ENCODE results near the gene C1QTNF2. TPM values are rescaled to one million over a fixed set of nuclear protein-coding genes. Genes with fewer than 3 reads are reported as not detected.

Gene C1QTNF2
- total RNA-seq, 4 donors from 2014 or later, result 0.09 to 0.65 TPM; not detected in 2

- Histone ChIP-seq H3K27me3 (no peaks in the 10 kb centered on the region), H3K36me3 (no peaks in the 10 kb centered on the region), H3K27ac (peak overlapping the region; percentile 64 to 84 (median 72)), H3K9me3 (no peaks in the 10 kb centered on the region), H3K4me3 (peak overlapping the region in 3 of 4 donors; percentile 11 to 15 (median 11)), H3K4me1 (peaks cover 24 to 30% of the 10 kb centered on the region in 2 donors)
- TF ChIP-seq CTCF (IDR thresholded peaks at IDR 0.05 in 4 of 5, conservative IDR thresholded peaks at IDR 0.05 in 1 of 5) (no peak), POLR2A (IDR thresholded peaks at IDR 0.05) (no peak)
- DNase-seq, result peak; percentile 69 to 90
- peak; percentile 96 to 97 for ATAC-seq
- intact Hi-C loops (cut with DNase I; ENCODE audit: low total_unique reads) (loop anchor here (5.0 kb wide), 2 partner anchors 44 to 236 kb away; partner anchors contain the start of gene PWWP2A), in situ Hi-C loops (cut with MboI; ENCODE audit: low sequenced_read_pairs in 4 of 4) (no loop called here)
These were observed 17.0 kb downstream of the C1QTNF2 start for GRCh38 chr5:160353379-160353778.

- Histone ChIP-seq H3K36me3 (no peaks in the 10 kb centered on the region), H3K4me3 (no peak overlapping the region), H3K27me3 (no peaks in the 10 kb centered on the region), H3K27ac (no peak overlapping the region), H3K4me1 (peaks cover 13 to 19% of the 10 kb centered on the region in 2 donors), H3K9me3 (no peaks in the 10 kb centered on the region)
- intact Hi-C loops (cut with DNase I; ENCODE audit: low total_unique reads) (loop anchor here (5.0 kb wide), 2 partner anchors 45 to 235 kb away; partner anchors contain the start of gene PWWP2A), in situ Hi-C loops (cut with MboI; ENCODE audit: low sequenced_read_pairs in 4 of 4) (no loop called here)
- ATAC-seq, result no peak
- no peak for TF ChIP-seq POLR2A (IDR thresholded peaks at IDR 0.05)
- no peak for TF ChIP-seq CTCF (IDR thresholded peaks at IDR 0.05 in 4 of 5, conservative IDR thresholded peaks at IDR 0.05 in 1 of 5)
- DNase-seq, result no peak
These were observed 18.1 kb downstream of the C1QTNF2 start for GRCh38 chr5:160352308-160352707.

- H3K27me3 ChIP-seq, result no peaks in the 10 kb centered on the region
- H3K27ac ChIP-seq, result no peak overlapping the region
- in situ Hi-C loops (cut with MboI; ENCODE audit: low sequenced_read_pairs in 4 of 4) (loop anchor here (5.0 to 10.0 kb wide), 3 partner anchors 148 to 328 kb away; no protein-coding TSS in a partner anchor), intact Hi-C loops (cut with DNase I; ENCODE audit: low total_unique reads) (loop anchor here (5.0 kb wide), 2 partner anchors 47 to 233 kb away; partner anchors contain the start of gene PWWP2A)
- H3K36me3 ChIP-seq, result no peaks in the 10 kb centered on the region
- H3K4me3 ChIP-seq, result no peak overlapping the region
- no peaks in the 10 kb centered on the region for H3K9me3 ChIP-seq
- DNase-seq (no peak), ATAC-seq (no peak)
- peaks cover 4 to 12% of the 10 kb centered on the region in 2 donors for H3K4me1 ChIP-seq
- TF ChIP-seq CTCF (IDR thresholded peaks at IDR 0.05 in 4 of 5, conservative IDR thresholded peaks at IDR 0.05 in 1 of 5) (no peak), POLR2A (IDR thresholded peaks at IDR 0.05) (no peak)
These were observed 20.5 kb downstream of the C1QTNF2 start for GRCh38 chr5:160349935-160350303.

- DNase-seq, result no peak
- peaks cover 4 to 12% of the 10 kb centered on the region in 2 donors for H3K4me1 ChIP-seq
- no peaks in the 10 kb centered on the region for H3K36me3 ChIP-seq
- no peak overlapping the region for H3K4me3 ChIP-seq
- TF ChIP-seq CTCF (IDR thresholded peaks at IDR 0.05 in 4 of 5, conservative IDR thresholded peaks at IDR 0.05 in 1 of 5) (no peak), POLR2A (IDR thresholded peaks at IDR 0.05) (no peak)
- no peak overlapping the region for H3K27ac ChIP-seq
- ATAC-seq, result no peak
- no peaks in the 10 kb centered on the region for H3K9me3 ChIP-seq
- in situ Hi-C loops (cut with MboI; ENCODE audit: low sequenced_read_pairs in 4 of 4) (loop anchor here (5.0 to 10.0 kb wide), 3 partner anchors 147 to 327 kb away; no protein-coding TSS in a partner anchor), intact Hi-C loops (cut with DNase I; ENCODE audit: low total_unique reads) (no loop called here)
- no peaks in the 10 kb centered on the region for H3K27me3 ChIP-seq
These were observed 21.0 kb downstream of the C1QTNF2 start for GRCh38 chr5:160349249-160349934.

Measured in gastrocnemius medialis (tissue), 4 donors.